IgD-negative memory B cell (primary cell): ENCODE measurements around the gene TCF12. TPM values are rescaled to one million over a fixed set of nuclear protein-coding genes. Genes with fewer than 3 reads are reported as not detected.

Experiments used
- H3K27ac Mint-ChIP-seq, 3 donors: one replicate each; pipeline ENCODE4 v1.8.0; 2020 to 2022; ENCODE audit warnings: mild to moderate bottlenecking in 3 of 3, mixed read lengths in 3 of 3, moderate library complexity in 1 of 3
- H3K27me3 Mint-ChIP-seq: one replicate; pipeline ENCODE4 v1.8.0; 2021; ENCODE audit warnings: mixed read lengths
- H3K36me3 Mint-ChIP-seq: one replicate; pipeline ENCODE4 v1.8.0; 2020; ENCODE audit warnings: mild to moderate bottlenecking, mixed read lengths
- H3K4me1 Mint-ChIP-seq, 3 donors: one replicate each; pipeline ENCODE4 v1.8.0; 2020 to 2022; ENCODE audit warnings: mixed read lengths in 3 of 3, mild to moderate bottlenecking in 1 of 3
- H3K4me3 Mint-ChIP-seq, 4 donors: one replicate each; pipeline ENCODE4 v1.8.0; 2020 to 2022; ENCODE audit warnings: mild to moderate bottlenecking in 4 of 4, mixed read lengths in 4 of 4, moderate library complexity in 3 of 4
- H3K9me3 Mint-ChIP-seq, 3 donors: one replicate each; pipeline ENCODE4 v1.8.0; 2020 to 2021; ENCODE audit warnings: mixed read lengths in 3 of 3, mild to moderate bottlenecking in 1 of 3
- polyA plus RNA-seq: library from polyadenylated mRNA; unstranded; fragments of 300-500 nt; fragmentation: Illumina TruSeq; gene quantifications from one replicate; pipeline ENCODE4 v1.2.3, GENCODE V29; 2021

TCF12 gene
- polyA plus RNA-seq, 1 donor from 2014 or later = 58.0 TPM

GRCh38 chr15:57169643-57170042 is 251.2 kb downstream of the TCF12 start:
- Mint-ChIP-seq H3K9me3 (no peaks in the 10 kb centered on the region), H3K36me3 (no peaks in the 10 kb centered on the region), H3K4me1 (peaks cover 0 to 5% (median 5%) of the 10 kb centered on the region in 3 donors), H3K27me3 (no peaks in the 10 kb centered on the region), H3K4me3 (no peak overlapping the region), H3K27ac (no peak overlapping the region)

GRCh38 chr15:57171426-57171825 is 253.0 kb downstream of the TCF12 start:
- peaks cover under 1 to 6% (median 2%) of the 10 kb centered on the region in 3 donors for H3K4me1 Mint-ChIP-seq
- no peak overlapping the region for H3K4me3 Mint-ChIP-seq
- no peaks in the 10 kb centered on the region for H3K27me3 Mint-ChIP-seq
- no peaks in the 10 kb centered on the region for H3K9me3 Mint-ChIP-seq
- H3K36me3 Mint-ChIP-seq = no peaks in the 10 kb centered on the region
- H3K27ac Mint-ChIP-seq = no peak overlapping the region

GRCh38 chr15:57172925-57173324 is 254.5 kb downstream of the TCF12 start:
- no peaks in the 10 kb centered on the region for H3K9me3 Mint-ChIP-seq
- no peaks in the 10 kb centered on the region for H3K27me3 Mint-ChIP-seq
- H3K36me3 Mint-ChIP-seq = peaks cover 4% of the 10 kb centered on the region
- H3K4me3 Mint-ChIP-seq = no peak overlapping the region
- H3K4me1 Mint-ChIP-seq = peaks cover 2 to 11% (median 6%) of the 10 kb centered on the region in 3 donors
- H3K27ac Mint-ChIP-seq = no peak overlapping the region

- H3K27ac Mint-ChIP-seq = no peak overlapping the region
- H3K36me3 Mint-ChIP-seq = peaks cover 22% of the 10 kb centered on the region
- H3K4me1 Mint-ChIP-seq = peaks cover 10 to 18% (median 14%) of the 10 kb centered on the region in 3 donors
- H3K9me3 Mint-ChIP-seq = no peaks in the 10 kb centered on the region
- no peaks in the 10 kb centered on the region for H3K27me3 Mint-ChIP-seq
- no peak overlapping the region for H3K4me3 Mint-ChIP-seq
Observed at GRCh38 chr15:57183041-57183440, 264.6 kb downstream of the TCF12 start.

- no peaks in the 10 kb centered on the region for H3K9me3 Mint-ChIP-seq
- peaks cover 10 to 18% (median 14%) of the 10 kb centered on the region in 3 donors for H3K4me1 Mint-ChIP-seq
- H3K4me3 Mint-ChIP-seq = peak overlapping the region in 1 of 4 donors; percentile 24
- H3K36me3 Mint-ChIP-seq = peaks cover 20% of the 10 kb centered on the region
- no peaks in the 10 kb centered on the region for H3K27me3 Mint-ChIP-seq
- peak overlapping the region in 1 of 3 donors; percentile 45 for H3K27ac Mint-ChIP-seq
Observed at GRCh38 chr15:57183614-57184344, 265.3 kb downstream of the TCF12 start.

GRCh38 chr15:57184502-57184901 is 266.1 kb downstream of the TCF12 start:
- peaks cover 18% of the 10 kb centered on the region for H3K36me3 Mint-ChIP-seq
- no peak overlapping the region for H3K4me3 Mint-ChIP-seq
- H3K27ac Mint-ChIP-seq = no peak overlapping the region
- no peaks in the 10 kb centered on the region for H3K9me3 Mint-ChIP-seq
- H3K4me1 Mint-ChIP-seq = peaks cover 10 to 18% (median 14%) of the 10 kb centered on the region in 3 donors
- H3K27me3 Mint-ChIP-seq = no peaks in the 10 kb centered on the region

- Mint-ChIP-seq H3K4me1 (peaks cover 10 to 17% (median 14%) of the 10 kb centered on the region in 3 donors), H3K36me3 (peaks cover 18% of the 10 kb centered on the region), H3K27ac (no peak overlapping the region), H3K27me3 (no peaks in the 10 kb centered on the region), H3K4me3 (no peak overlapping the region), H3K9me3 (no peaks in the 10 kb centered on the region)
Observed at GRCh38 chr15:57185507-57186074, 267.1 kb downstream of the TCF12 start.

GRCh38 chr15:57189466-57189865 is 271.0 kb downstream of the TCF12 start:
- Mint-ChIP-seq H3K36me3 (peaks cover 15% of the 10 kb centered on the region), H3K27me3 (no peaks in the 10 kb centered on the region), H3K27ac (no peak overlapping the region), H3K4me3 (no peak overlapping the region), H3K9me3 (no peaks in the 10 kb centered on the region), H3K4me1 (peaks cover 0 to 5% (median 1%) of the 10 kb centered on the region in 3 donors)

- Mint-ChIP-seq H3K4me1 (peaks cover 0 to 4% (median 1%) of the 10 kb centered on the region in 3 donors), H3K9me3 (no peaks in the 10 kb centered on the region), H3K27me3 (no peaks in the 10 kb centered on the region), H3K27ac (no peak overlapping the region), H3K4me3 (no peak overlapping the region), H3K36me3 (peaks cover 12% of the 10 kb centered on the region)
Observed at GRCh38 chr15:57190208-57190607, 271.8 kb downstream of the TCF12 start.

GRCh38 chr15:57193161-57193560 is 274.7 kb downstream of the TCF12 start:
- Mint-ChIP-seq H3K27ac (no peak overlapping the region), H3K4me1 (peaks cover 0 to 3% (median 1%) of the 10 kb centered on the region in 3 donors), H3K9me3 (no peaks in the 10 kb centered on the region), H3K36me3 (peaks cover 2% of the 10 kb centered on the region), H3K27me3 (no peaks in the 10 kb centered on the region), H3K4me3 (no peak overlapping the region)

GRCh38 chr15:57195326-57195725 is 276.9 kb downstream of the TCF12 start:
- Mint-ChIP-seq H3K27ac (no peak overlapping the region), H3K36me3 (no peaks in the 10 kb centered on the region), H3K4me1 (peaks cover 0 to 5% (median 3%) of the 10 kb centered on the region in 3 donors), H3K9me3 (no peaks in the 10 kb centered on the region), H3K27me3 (no peaks in the 10 kb centered on the region), H3K4me3 (no peak overlapping the region)

- Mint-ChIP-seq H3K4me3 (no peak overlapping the region), H3K9me3 (no peaks in the 10 kb centered on the region), H3K27me3 (no peaks in the 10 kb centered on the region), H3K36me3 (peaks cover 7% of the 10 kb centered on the region), H3K4me1 (peaks cover 4 to 5% (median 5%) of the 10 kb centered on the region in 3 donors), H3K27ac (no peak overlapping the region)
Observed at GRCh38 chr15:57196865-57197264, 278.4 kb downstream of the TCF12 start.

GRCh38 chr15:57198131-57198530 is 279.7 kb downstream of the TCF12 start:
- peaks cover 8% of the 10 kb centered on the region for H3K36me3 Mint-ChIP-seq
- H3K27me3 Mint-ChIP-seq = no peaks in the 10 kb centered on the region
- peak overlapping the region in 1 of 3 donors; percentile 47 for H3K27ac Mint-ChIP-seq
- no peak overlapping the region for H3K4me3 Mint-ChIP-seq
- peaks cover 5 to 7% (median 5%) of the 10 kb centered on the region in 3 donors for H3K4me1 Mint-ChIP-seq
- H3K9me3 Mint-ChIP-seq = no peaks in the 10 kb centered on the region

GRCh38 chr15:57198654-57199291 is 280.3 kb downstream of the TCF12 start:
- H3K4me3 Mint-ChIP-seq = no peak overlapping the region
- no peaks in the 10 kb centered on the region for H3K27me3 Mint-ChIP-seq
- H3K9me3 Mint-ChIP-seq = no peaks in the 10 kb centered on the region
- H3K4me1 Mint-ChIP-seq = peaks cover 5 to 7% (median 5%) of the 10 kb centered on the region in 3 donors
- H3K27ac Mint-ChIP-seq = peak overlapping the region in 1 of 3 donors; percentile 47
- H3K36me3 Mint-ChIP-seq = peaks cover 8% of the 10 kb centered on the region

- H3K4me3 Mint-ChIP-seq = no peak overlapping the region
- H3K9me3 Mint-ChIP-seq = no peaks in the 10 kb centered on the region
- peak overlapping the region in 1 of 3 donors; percentile 58 for H3K27ac Mint-ChIP-seq
- peaks cover 9 to 13% (median 9%) of the 10 kb centered on the region in 3 donors for H3K4me1 Mint-ChIP-seq
- H3K36me3 Mint-ChIP-seq = peaks cover 10% of the 10 kb centered on the region
- no peaks in the 10 kb centered on the region for H3K27me3 Mint-ChIP-seq
Observed at GRCh38 chr15:57201578-57201977, 283.1 kb downstream of the TCF12 start.
